Activated gamma-delta T cell treated with anti-CD3 and anti-CD28 coated beads, Interleukin-2, amount 50 U/mL, for 16 hours (primary cell): ENCODE measurements around the gene OR1I1.
A peak's percentile ranks its signal among the peaks of the same experiment; 100 is the strongest.
"Not testable (repeated sequence)": the region's sequence is repeated elsewhere in the genome, so short reads cannot be mapped to it uniquely, and the experiment has no call there.

Experiments used
- DNase-seq: peaks from one replicate; pipeline ENCODE4 v3.0.0-alpha.2; 2020; ENCODE audit warnings: low read depth

Gene OR1I1, protein sequence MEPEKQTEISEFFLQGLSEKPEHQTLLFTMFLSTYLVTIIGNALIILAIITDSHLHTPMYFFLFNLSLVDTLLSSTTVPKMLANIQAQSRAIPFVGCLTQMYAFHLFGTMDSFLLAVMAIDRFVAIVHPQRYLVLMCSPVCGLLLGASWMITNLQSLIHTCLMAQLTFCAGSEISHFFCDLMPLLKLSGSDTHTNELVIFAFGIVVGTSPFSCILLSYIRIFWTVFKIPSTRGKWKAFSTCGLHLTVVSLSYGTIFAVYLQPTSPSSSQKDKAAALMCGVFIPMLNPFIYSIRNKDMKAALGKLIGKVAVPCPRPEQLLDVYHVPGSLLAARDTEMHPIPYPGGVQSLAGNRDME

DNA sequence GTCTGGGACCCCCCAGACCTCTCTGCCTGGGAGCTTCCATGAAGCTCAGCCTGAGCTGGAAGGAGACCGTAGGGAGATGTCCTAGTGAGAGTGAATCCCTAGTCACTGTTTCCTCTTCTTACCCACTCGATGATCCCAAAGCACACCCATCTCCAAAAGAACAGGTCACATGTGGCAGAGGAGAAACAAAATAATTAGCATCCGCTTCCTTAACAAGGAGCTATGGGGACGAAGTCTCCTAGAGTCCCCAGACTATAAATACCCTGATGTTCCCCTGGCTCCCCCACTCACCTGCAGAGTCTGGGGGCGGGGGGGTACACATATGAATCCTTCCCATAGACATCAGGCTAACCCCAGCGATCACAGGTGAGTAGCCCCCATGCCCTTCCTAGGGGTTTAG is at the start of gene OR1I1:
TSS of gene OR1I1 (plus strand) at position 301 of the 400 bp plus-strand sequence. CDS start 4,855 bp downstream, outside the sequence.
- no peak for DNase-seq

DNA sequence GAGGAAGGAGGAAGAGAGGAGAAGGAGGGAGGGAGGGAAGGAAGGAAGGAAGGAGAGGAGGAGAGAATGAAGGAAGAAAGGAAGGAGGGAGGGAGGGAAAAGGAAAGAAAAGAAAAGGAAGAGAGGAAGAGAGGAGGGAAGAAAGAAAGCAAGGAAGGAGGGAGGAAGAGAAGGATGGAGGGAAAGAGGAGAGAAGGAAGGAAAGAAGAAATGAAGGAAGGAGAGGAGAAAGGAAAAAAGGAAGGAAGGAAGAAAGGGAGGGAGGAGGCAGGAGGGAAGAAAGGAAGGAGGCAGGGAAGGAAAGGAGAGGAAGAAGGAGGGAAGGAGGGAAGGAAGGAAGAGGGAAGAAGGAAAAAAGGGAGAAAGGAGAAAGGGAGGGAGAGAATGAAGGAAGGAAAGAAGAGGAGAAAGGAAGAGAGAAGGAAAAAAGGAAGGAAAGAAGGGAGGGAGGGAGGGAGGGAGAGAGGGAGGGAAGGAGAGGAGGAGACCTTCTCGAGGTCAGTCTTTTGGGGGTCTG is 46.2 kb upstream of the OR1I1 start:
- DNase-seq, result no peak

DNA sequence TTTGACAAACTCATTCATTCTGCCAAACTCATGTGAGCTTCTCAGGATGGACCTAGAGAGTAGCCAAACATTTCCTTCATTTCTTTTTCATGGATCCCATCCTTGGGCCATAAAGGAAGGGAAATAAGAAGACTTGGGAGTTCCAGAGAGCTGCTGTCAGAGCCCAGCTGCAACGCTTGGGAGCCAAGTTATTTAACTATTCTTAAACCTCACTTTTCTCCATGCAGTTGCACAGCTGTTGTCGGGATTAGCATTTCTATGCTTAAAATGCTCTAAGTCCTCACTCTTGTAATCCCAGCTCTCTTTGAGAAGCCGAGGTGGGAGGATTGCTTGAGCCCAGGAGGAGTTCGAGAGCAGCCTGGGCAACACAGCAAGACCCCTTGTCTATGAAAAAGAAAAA is 44.4 kb upstream of the OR1I1 start:
- no peak for DNase-seq

DNA sequence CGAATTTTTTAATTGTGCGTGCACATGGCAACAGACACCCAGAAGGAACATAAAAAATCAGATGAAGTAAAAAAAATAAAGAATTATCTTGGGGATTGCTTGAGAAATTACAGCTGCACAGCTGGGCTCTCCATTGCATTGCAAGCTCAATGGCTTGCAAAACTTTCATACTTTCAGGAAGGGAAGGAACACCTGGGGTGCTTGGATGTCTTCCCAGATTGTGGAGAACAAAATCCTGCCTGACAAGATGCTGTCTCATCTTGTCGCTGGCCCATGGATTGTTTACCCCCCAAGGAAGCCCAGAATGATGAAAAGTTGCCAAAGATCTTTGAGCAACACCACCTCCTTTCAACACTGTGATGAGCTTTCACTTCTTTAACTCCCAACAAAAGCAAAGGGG is 43.7 kb upstream of the OR1I1 start:
- DNase-seq, result no peak

DNA sequence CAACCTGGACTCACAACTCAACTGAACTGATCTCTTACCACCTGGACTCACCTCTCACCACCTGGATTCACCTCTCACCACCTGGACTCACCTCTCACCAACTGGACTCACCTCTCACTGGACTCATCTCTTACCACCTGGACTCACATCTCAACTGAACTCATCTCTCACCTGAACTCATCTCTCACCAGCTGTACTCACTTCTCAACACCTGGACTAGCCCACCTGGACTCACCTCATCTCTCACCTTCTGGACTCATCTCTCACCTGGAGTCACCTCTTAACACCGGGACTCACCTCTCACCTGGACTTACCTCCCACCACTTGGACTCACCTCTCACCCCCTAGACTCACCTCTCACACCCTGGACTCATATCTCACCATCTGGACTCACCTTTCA is 40.0 kb upstream of the OR1I1 start:
- no peak for DNase-seq

DNA sequence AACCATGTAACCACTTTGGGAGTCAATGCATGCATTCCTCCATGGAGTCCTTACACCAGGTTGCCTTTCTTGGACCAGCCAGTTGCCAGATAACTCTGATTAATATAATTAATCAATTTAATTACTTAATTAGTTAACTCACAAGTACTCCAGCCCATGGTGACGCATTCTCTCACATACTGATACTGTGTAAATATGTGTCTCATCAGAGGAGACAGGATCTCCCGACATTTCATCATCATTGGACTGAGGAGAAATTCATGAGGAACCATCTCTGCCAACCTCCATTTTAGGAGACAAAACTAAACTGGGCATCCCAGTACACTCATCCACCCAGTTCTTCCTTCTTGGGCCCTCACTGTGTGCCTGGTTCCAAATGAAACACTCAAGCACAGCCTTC is 39.2 kb upstream of the OR1I1 start:
- DNase-seq, result no peak

DNA sequence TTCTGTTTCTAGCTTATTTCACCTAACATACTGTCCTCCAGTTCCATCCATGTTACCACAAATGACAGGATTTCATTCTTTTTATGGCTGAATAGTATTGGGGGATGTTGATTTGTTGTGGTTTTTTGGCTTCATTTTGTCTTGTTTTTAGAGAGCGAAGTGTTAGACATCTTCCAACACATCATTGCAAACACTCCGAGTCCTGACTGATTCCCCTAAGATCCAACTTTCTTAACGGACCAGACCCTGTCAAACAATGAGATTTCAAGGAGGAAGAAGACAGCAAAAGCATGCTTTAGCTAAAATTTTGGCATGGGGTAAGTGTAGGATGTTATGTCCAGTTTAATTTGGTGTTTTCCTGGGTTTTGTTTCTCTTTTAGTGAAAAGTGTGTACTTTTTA is 36.5 kb upstream of the OR1I1 start:
- no peak for DNase-seq

DNA sequence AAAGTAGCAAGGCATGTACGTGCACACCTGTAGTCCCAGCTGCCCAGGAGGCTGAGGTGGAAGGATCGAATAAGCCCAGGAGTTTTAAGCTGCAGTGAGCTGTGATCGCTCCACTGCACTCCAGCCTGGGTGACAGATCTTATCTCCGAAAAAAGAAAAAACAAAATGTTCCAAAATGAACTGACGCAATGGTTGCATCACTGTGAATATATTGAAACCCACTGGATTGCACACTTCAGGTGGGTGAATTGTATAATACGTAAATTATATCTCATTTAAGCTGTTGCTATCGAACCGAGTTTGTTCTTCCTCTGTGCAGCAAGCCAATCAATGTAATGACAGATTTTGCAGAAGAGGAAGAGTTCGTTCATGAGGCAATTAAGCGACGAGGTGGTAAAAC is 34.3 kb upstream of the OR1I1 start:
- DNase-seq, result no peak

DNA sequence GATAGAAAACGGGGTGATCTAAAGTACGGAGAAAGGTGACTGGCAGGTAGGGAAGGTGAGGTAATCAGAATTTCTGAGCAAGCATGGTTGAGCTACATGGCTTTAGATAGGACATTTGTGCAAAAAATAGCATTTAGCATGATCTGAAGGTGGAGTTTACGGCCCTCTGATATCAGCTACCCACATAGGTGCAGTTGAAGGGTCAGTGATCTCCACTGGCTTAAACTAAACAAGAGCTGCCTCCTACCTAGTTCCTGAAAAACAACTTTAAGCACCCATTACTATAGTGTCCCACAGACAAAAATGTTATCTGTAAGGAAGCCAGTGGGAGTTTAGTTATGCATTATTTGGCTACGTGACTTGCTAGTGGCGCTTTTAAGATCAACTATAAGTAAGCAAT is 33.9 kb upstream of the OR1I1 start:
- DNase-seq, result no peak

DNA sequence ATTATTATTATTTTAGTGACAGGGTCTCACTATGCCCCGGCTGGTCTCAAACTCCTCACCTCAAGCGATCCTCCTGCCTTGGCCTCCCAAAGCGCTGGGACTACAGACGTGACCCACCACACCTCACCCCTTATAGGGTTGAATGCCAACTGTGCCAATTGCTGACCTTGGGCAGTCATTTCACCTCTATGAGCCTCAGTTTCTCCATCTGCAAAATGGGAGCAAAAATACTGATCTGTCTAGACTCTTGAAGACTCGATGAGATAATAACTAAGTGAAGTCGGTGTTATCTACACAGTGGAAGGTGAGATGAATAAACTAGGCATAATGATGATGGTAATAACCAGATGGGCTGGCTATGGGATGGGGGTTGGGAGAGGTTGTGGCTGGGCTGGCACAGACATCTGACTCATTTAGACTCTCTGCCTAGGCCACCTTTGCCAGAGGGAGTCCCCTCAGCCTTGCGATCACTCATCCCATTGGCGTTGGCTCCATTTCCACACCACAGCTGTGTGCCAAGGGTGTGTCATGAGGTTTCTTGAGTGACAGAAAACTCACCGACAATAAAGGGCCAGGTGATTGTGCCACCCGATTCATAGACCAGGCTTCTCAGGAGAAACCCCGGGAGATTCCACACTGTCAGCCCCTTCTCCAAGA is 33.0 kb upstream of the OR1I1 start, which contains the start of gene CASP14:
TSS of gene CASP14 (plus strand) at position 596 of the 657 bp plus-strand sequence. CDS start 2,772 bp downstream, outside the sequence.
- DNase-seq, result no peak

DNA sequence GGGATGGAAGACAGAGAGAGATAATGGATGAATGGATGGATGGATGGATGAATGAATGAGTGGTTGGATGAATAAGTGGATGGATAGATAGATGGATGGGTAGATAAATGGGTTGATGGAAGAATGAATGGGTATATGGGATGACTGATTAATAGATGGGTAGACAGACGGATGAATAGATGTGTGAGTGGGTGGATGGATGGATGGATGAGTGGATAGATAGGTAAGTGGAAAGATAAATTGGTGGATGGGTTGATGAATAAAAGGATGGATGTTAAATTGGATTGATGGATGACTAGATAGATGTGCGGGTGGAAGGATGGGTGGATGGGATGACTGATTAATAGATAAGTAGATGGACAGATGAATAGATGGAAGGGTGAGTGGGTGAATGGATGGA is 31.4 kb upstream of the OR1I1 start:
- DNase-seq, result no peak

DNA sequence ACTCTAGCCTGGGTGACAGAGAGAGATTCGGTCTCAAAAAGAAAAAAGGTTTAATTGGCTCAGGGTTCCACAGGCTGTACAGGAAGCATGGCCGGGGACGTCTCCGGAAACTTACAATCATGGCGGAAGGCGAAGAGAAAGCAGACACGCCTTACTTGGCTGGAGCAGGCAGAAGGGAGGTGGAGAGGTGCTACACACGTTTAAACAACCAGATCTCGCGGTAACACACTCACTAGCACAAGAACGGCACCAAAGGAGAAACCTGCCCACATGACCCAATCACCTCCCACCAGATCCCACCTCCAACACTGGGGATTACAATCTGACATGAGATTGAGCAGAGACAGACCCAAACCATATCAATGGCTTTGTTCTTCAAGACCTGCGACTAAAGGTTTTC is 20.0 kb upstream of the OR1I1 start:
- DNase-seq, result no peak

DNA sequence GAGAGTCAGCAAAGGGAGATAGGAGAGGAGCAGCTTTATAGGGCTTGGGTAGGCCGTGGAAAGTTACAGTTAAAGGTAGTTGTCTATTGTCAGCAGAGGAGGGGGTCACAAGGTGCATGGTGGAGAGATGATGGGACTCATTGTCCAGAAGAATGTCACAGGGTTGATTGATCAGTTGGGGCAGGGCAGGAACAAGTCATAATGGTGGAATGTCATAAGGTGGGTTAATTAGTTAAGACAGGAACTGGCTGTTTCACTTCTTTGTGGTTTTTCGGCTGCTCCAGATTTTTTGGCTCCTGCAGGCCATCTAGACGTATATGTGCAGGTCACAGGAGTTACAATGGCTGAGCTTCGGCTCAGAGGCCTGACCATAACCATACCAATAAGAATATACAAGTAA is 11.6 kb upstream of the OR1I1 start:
- DNase-seq, result not testable (repeated sequence)

DNA sequence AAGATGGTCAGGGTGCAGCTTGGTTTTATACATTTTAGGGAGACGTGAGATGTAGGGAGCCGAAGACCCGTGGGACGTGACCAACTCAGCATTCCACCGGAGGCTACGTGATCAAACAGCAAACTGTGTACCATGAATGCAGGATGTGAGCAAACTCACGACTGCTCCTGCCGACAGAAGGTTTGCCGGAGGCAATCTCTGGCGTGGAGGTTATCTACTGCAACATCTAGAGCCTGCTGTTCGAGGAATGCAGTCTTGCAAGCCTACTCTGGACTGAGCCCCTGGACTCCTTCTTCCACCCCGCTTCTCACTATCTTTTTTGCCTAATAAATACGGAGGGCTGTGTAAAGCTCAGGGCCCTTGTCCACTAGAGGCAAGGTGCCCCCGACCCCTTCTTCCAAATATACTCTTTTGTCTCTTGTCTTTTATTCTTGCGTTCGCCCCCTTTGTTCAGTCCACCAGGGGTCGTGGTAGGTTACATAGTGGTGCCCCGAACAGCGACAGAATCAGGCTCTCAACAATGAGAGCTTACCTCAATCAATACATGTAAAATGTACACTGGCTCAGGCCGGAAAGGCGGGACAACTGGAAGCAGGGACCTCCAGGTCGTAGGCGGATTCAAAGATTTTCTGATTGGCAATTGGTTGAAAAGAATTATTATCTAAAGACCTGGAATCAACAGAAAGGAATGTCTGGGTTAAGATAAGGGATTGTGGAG is 8.9 kb upstream of the OR1I1 start:
- no peak for DNase-seq

DNA sequence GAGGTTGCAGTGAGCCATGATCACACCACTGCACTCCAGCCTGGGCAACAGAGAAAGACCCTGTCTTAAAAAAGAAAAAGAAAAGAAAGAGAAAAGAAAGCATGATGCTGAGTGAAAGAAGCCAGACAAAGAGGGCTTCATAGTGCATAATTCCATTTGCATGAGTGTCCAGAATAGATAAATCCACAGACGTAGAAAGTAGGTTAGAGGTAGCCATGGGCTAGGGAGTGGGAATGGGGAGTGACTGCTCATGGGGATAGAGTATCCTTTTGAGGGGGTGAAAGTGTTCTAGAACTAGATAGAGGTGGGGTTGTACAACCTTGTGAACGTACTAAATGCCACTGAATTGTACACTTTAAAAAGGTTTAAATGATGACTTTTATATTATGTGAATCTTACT is 7.6 kb upstream of the OR1I1 start:
- DNase-seq, result no peak

DNA sequence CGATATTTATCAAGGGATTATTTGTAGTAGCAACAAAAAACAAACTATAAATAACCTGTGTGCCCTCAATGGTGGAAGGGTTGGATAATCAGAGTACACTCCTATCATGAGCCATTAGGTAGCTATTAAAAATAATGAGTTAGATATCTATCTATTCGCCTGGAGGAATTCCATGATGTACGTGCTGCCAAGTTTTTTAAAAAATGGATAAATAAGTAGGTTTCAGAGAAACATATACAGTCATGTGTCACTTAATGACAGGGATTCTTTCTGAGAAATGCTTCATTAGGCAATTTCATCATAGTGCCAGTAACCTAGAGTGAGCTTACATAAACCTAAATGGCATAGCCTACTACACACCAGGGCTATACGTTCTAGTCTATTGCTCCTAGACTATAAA is 6.2 kb upstream of the OR1I1 start:
- no peak for DNase-seq

DNA sequence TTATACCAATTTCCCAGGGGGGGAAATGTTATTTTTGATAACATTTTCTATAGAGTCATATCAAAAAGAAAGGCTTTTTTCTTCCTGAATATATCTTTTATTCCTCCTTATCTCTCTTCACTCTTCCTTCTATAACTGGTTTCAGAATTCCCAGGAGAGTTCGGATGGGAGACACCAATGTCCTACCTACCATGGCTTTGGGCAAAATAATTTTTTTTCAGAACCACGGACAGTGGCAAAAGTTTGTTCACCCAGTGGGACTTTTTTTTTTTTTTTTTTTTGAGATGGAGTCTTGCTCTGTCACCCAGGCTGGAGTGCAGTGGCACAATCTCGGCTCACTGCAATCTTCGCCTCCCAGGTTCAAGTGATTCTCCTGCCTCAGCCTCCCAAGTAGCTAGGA is 2.0 kb upstream of the OR1I1 start:
- DNase-seq, result not testable (repeated sequence)

DNA sequence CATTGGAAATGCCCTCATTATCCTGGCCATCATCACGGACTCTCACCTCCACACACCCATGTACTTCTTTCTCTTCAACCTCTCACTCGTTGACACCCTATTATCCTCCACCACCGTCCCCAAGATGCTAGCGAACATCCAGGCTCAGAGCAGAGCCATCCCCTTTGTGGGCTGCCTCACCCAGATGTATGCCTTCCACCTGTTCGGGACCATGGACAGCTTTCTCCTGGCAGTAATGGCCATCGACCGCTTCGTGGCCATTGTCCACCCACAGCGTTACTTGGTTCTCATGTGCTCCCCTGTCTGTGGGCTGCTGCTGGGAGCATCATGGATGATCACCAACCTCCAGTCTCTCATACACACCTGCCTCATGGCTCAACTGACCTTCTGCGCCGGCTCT is 5.2 kb downstream of the OR1I1 start:
- no peak for DNase-seq

DNA sequence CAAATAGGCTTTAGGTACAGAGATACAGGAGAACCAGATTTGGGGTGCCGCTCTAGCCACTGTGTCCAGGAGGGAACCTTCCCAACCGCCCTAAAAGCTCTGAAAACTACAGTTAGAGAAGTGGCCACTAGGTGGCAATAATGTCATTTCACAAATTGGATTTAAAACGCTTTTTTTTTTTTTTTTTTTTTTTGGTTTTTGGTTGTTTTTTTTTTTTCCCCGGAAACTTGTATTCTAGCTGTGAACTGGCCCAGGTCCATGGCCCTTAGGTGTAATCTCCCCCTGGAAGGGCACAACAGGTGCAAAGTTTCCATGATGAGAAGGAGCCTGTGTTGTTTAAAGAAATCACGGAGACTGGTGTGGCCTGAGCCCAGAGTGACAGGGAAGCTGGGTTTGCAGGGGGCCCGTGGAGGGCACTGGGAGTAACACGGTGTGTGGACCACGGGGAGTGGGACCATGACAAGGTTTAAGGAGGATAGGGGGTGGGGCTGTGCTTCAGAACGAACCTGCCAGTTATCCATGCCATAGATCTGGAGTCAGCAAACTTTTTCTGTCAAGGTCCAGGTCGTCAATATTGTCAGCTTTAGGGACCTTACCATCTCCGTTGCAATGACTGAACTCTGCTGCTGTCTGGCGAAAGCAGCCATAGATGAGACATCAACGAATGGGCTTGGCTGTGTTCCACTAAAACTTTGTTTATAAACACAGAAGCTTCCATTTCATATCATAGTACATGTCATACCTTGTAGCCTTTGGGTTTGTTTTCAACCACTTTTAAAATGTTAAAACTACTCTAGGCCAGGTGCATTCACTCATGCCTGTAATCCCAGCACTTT is 10.1 kb downstream of the OR1I1 start:
- DNase-seq, result peak; percentile 31

DNA sequence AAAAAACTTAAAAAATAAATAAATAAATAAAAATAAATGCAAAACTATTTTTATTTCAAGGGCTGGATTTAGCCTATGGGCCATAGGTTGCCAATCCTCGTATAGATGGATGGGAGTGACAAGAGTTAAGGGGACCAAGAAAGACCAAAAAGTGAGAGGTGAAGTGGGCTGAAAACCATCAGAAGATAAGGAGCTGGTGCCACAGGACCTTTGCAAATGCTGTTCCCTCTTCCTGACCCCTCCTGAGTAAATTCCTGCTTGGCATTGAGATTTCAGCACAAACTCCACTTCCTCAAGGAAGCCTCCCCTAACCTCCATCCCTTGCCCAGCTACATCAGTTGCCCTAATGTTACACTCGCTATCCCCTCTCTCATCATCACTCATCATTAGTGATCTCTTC is 11.0 kb downstream of the OR1I1 start:
- DNase-seq, result no peak

DNA sequence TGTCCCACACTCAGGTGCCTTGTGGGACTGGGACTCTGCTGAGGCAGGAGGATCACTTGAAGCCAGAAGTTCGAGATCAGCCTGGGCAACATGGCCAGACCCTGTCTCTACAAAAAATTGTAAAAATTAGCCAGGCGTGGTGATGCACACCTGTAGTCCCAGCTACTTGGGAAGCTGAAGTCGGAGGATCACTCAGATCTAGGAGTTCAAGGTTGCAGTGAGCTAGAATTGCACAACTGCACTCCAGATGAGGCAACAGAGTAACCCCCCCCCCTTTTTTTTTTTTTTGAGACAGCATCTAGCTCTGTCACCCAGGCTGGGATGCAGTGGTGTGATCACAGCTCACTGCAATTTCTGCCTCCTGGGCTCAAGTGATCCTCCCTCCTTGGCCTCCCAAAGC is 14.2 kb downstream of the OR1I1 start:
- DNase-seq, result no peak

DNA sequence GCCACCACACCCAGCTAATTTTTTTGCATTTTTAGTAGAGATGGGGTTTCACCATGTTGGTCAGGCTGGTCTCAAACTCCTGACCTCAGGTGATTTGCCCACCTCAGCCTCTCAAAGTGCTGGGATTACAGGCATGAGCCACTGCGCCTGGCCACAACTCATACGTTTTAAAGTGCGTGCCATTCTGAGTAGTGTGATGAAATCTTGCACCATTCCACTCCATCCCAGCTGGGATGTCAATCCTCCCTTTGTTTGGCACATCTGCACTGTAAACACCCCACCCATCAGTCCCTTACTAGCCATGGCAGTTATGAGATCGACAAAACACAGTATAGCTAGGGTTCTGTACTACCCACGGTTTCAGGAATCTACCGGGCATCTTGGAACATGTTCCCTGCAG is 16.0 kb downstream of the OR1I1 start:
- not testable (repeated sequence) for DNase-seq
